ENCODE results near the gene BORCS6. TPM values are rescaled to one million over a fixed set of nuclear protein-coding genes. Genes with fewer than 3 reads are reported as not detected.

The BORCS6 gene
- total and polyA plus RNA-seq, 9 of the 15 experiments (the other 6 are each of a cell fraction or from before 2014, with no cell fraction given): 0.01 to 7.4 (median 2.3) TPM

DNA sequence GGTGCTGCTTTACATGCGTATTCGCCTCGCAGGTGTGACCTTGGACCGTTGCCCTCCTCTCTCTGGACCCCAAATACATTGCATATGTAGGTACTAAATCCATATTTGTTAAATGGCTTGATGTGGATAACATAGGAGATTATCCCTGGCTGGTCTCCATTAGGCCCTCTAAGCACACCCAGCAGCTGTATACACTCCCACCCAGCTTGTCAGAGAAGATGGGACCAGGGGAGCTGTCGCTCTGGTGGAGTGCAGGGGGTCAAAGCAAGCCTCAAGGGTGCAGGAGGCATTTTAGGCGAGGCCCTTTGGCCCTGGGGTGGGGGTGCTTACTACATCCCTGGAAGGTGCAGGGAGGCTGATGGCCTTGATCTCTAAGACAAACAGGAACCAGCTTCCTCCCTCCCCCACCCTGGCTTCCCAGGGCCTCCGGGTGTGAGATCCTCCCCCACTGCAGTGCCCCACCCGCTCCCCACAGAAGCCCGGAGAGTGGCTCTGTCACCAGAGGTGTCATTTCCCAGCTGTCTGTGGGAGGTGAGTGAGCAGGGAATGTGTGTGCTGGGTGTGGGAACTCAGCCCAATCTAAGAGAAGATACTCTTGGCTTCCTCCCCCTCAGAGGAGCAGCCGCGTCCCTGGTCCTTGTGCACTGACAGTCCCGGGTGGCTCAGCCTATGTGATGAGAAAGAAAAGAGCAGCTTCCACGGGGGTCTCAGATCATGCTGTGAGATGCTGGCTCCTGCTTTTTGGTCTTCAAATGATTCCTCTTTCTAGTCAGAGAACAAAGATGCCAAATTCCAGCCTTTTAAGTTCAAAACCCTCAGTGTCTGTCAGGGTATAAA is 25.8 kb downstream of the BORCS6 start (continued):
- TF ChIP-seq, protein P1, sequence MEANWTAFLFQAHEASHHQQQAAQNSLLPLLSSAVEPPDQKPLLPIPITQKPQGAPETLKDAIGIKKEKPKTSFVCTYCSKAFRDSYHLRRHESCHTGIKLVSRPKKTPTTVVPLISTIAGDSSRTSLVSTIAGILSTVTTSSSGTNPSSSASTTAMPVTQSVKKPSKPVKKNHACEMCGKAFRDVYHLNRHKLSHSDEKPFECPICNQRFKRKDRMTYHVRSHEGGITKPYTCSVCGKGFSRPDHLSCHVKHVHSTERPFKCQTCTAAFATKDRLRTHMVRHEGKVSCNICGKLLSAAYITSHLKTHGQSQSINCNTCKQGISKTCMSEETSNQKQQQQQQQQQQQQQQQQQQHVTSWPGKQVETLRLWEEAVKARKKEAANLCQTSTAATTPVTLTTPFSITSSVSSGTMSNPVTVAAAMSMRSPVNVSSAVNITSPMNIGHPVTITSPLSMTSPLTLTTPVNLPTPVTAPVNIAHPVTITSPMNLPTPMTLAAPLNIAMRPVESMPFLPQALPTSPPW (CRISPR knock-in tag; IDR thresholded peaks at IDR 0.05): peak; percentile 96
- TF ChIP-seq SMARCA4 (IDR thresholded peaks at IDR 0.05) (peak; percentile 60), POLR2G (IDR thresholded peaks at IDR 0.05; ENCODE audit: low read depth, low read length) (peak; percentile 52; the same call in 1 of the 2 replicates), HDAC1 (IDR thresholded peaks at IDR 0.05) (peak in 1 of 2 experiments; percentile 70; a peak in 1 of 4 replicates), EGR1 (conservative IDR thresholded peaks at IDR 0.05) (peak; percentile 55), ZEB2 (IDR thresholded peaks at IDR 0.05) (no peak; the same call in 1 of the 2 replicates), EP300 (IDR thresholded peaks at IDR 0.05; ENCODE audit: low read length) (peak; percentile 50; the same call in 1 of the 2 replicates), BRD4 (IDR thresholded peaks at IDR 0.05) (no peak), ZNF24 (IDR thresholded peaks at IDR 0.05) (no peak), ZNF224 (CRISPR knock-in tag; IDR thresholded peaks at IDR 0.05) (no peak), MECOM (CRISPR knock-in tag; IDR thresholded peaks at IDR 0.05) (no peak)
- TF ChIP-seq, protein P2, sequence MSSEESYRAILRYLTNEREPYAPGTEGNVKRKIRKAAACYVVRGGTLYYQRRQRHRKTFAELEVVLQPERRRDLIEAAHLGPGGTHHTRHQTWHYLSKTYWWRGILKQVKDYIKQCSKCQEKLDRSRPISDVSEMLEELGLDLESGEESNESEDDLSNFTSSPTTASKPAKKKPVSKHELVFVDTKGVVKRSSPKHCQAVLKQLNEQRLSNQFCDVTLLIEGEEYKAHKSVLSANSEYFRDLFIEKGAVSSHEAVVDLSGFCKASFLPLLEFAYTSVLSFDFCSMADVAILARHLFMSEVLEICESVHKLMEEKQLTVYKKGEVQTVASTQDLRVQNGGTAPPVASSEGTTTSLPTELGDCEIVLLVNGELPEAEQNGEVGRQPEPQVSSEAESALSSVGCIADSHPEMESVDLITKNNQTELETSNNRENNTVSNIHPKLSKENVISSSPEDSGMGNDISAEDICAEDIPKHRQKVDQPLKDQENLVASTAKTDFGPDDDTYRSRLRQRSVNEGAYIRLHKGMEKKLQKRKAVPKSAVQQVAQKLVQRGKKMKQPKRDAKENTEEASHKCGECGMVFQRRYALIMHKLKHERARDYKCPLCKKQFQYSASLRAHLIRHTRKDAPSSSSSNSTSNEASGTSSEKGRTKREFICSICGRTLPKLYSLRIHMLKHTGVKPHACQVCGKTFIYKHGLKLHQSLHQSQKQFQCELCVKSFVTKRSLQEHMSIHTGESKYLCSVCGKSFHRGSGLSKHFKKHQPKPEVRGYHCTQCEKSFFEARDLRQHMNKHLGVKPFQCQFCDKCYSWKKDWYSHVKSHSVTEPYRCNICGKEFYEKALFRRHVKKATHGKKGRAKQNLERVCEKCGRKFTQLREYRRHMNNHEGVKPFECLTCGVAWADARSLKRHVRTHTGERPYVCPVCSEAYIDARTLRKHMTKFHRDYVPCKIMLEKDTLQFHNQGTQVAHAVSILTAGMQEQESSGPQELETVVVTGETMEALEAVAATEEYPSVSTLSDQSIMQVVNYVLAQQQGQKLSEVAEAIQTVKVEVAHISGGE (CRISPR knock-in tag; IDR thresholded peaks at IDR 0.05): peak in 1 of 3 experiments; percentile 47; a peak in 1 of 6 replicates
- TF ChIP-seq, protein P3, sequence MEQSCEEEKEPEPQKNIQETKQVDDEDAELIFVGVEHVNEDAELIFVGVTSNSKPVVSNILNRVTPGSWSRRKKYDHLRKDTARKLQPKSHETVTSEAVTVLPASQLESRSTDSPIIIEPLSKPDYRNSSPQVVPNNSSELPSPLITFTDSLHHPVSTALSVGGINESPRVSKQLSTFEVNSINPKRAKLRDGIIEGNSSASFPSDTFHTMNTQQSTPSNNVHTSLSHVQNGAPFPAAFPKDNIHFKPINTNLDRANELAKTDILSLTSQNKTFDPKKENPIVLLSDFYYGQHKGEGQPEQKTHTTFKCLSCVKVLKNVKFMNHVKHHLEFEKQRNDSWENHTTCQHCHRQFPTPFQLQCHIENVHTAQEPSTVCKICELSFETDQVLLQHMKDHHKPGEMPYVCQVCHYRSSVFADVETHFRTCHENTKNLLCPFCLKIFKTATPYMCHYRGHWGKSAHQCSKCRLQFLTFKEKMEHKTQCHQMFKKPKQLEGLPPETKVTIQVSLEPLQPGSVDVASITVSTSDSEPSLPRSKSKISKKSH (CRISPR knock-in tag; IDR thresholded peaks at IDR 0.05): no peak
- TF ChIP-seq, protein P4, sequence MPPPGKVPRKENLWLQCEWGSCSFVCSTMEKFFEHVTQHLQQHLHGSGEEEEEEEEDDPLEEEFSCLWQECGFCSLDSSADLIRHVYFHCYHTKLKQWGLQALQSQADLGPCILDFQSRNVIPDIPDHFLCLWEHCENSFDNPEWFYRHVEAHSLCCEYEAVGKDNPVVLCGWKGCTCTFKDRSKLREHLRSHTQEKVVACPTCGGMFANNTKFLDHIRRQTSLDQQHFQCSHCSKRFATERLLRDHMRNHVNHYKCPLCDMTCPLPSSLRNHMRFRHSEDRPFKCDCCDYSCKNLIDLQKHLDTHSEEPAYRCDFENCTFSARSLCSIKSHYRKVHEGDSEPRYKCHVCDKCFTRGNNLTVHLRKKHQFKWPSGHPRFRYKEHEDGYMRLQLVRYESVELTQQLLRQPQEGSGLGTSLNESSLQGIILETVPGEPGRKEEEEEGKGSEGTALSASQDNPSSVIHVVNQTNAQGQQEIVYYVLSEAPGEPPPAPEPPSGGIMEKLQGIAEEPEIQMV (tag; conservative IDR thresholded peaks at IDR 0.05; ENCODE audit: low read depth): no peak
- TF ChIP-seq, protein P5, sequence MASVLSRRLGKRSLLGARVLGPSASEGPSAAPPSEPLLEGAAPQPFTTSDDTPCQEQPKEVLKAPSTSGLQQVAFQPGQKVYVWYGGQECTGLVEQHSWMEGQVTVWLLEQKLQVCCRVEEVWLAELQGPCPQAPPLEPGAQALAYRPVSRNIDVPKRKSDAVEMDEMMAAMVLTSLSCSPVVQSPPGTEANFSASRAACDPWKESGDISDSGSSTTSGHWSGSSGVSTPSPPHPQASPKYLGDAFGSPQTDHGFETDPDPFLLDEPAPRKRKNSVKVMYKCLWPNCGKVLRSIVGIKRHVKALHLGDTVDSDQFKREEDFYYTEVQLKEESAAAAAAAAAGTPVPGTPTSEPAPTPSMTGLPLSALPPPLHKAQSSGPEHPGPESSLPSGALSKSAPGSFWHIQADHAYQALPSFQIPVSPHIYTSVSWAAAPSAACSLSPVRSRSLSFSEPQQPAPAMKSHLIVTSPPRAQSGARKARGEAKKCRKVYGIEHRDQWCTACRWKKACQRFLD (CRISPR knock-in tag; IDR thresholded peaks at IDR 0.05): peak; percentile 67; the same call in 1 of the 2 replicates
- TF ChIP-seq, protein P6, sequence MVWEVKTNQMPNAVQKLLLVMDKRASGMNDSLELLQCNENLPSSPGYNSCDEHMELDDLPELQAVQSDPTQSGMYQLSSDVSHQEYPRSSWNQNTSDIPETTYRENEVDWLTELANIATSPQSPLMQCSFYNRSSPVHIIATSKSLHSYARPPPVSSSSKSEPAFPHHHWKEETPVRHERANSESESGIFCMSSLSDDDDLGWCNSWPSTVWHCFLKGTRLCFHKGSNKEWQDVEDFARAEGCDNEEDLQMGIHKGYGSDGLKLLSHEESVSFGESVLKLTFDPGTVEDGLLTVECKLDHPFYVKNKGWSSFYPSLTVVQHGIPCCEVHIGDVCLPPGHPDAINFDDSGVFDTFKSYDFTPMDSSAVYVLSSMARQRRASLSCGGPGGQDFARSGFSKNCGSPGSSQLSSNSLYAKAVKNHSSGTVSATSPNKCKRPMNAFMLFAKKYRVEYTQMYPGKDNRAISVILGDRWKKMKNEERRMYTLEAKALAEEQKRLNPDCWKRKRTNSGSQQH (CRISPR knock-in tag; IDR thresholded peaks at IDR 0.05): no peak
